Measurements from ENCODE around the gene TTR.

DNA sequence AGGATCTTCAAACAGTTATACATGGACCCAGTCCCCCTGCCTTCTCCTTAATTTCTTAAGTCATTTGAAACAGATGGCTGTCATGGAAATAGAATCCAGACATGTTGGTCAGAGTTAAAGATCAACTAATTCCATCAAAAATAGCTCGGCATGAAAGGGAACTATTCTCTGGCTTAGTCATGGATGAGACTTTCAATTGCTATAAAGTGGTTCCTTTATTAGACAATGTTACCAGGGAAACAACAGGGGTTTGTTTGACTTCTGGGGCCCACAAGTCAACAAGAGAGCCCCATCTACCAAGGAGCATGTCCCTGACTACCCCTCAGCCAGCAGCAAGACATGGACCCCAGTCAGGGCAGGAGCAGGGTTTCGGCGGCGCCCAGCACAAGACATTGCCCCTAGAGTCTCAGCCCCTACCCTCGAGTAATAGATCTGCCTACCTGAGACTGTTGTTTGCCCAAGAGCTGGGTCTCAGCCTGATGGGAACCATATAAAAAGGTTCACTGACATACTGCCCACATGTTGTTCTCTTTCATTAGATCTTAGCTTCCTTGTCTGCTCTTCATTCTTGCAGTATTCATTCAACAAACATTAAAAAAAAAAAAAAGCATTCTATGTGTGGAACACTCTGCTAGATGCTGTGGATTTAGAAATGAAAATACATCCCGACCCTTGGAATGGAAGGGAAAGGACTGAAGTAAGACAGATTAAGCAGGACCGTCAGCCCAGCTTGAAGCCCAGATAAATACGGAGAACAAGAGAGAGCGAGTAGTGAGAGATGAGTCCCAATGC, 4.6 kb downstream of the TTR start:
- TF ChIP-seq, protein P1, sequence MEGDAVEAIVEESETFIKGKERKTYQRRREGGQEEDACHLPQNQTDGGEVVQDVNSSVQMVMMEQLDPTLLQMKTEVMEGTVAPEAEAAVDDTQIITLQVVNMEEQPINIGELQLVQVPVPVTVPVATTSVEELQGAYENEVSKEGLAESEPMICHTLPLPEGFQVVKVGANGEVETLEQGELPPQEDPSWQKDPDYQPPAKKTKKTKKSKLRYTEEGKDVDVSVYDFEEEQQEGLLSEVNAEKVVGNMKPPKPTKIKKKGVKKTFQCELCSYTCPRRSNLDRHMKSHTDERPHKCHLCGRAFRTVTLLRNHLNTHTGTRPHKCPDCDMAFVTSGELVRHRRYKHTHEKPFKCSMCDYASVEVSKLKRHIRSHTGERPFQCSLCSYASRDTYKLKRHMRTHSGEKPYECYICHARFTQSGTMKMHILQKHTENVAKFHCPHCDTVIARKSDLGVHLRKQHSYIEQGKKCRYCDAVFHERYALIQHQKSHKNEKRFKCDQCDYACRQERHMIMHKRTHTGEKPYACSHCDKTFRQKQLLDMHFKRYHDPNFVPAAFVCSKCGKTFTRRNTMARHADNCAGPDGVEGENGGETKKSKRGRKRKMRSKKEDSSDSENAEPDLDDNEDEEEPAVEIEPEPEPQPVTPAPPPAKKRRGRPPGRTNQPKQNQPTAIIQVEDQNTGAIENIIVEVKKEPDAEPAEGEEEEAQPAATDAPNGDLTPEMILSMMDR (IDR thresholded peaks at IDR 0.05), result no peak
- TF ChIP-seq POLR2A (IDR thresholded peaks at IDR 0.05), result no peak
- TF ChIP-seq POLR2AphosphoS5 (IDR thresholded peaks at IDR 0.05), result no peak
